ENCODE measurements around the gene OR52E1.

The OR52E1 gene

DNA sequence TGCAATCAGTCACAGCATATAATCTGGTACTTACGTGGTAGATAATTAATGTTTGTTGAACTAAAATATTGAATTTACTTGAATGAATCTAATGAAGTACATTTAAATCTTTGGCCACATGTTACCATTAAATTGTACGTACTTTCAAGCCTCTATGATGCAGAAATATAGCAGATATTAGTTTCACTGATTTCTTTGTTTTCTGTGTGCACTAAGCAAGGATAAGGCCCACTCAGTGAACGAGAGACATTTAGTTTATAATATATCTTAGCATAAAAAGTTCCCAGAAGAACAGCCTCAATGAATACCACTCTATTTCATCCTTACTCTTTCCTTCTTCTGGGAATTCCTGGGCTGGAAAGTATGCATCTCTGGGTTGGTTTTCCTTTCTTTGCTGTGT is at the start of gene OR52E1:
OR52E1 (plus strand) TSS at position 301 of the 400 bp plus-strand sequence.
- DNase-seq (ENCODE audit: low read depth), result no peak
- H3K4me3 ChIP-seq (ENCODE audit: low read depth, low read length), result no peak within 1 kb of the TSS
- TF ChIP-seq, protein P1, sequence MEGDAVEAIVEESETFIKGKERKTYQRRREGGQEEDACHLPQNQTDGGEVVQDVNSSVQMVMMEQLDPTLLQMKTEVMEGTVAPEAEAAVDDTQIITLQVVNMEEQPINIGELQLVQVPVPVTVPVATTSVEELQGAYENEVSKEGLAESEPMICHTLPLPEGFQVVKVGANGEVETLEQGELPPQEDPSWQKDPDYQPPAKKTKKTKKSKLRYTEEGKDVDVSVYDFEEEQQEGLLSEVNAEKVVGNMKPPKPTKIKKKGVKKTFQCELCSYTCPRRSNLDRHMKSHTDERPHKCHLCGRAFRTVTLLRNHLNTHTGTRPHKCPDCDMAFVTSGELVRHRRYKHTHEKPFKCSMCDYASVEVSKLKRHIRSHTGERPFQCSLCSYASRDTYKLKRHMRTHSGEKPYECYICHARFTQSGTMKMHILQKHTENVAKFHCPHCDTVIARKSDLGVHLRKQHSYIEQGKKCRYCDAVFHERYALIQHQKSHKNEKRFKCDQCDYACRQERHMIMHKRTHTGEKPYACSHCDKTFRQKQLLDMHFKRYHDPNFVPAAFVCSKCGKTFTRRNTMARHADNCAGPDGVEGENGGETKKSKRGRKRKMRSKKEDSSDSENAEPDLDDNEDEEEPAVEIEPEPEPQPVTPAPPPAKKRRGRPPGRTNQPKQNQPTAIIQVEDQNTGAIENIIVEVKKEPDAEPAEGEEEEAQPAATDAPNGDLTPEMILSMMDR (IDR thresholded peaks at IDR 0.05; ENCODE audit: control insufficient read depth, extremely low read depth, insufficient read depth), result no peak

DNA sequence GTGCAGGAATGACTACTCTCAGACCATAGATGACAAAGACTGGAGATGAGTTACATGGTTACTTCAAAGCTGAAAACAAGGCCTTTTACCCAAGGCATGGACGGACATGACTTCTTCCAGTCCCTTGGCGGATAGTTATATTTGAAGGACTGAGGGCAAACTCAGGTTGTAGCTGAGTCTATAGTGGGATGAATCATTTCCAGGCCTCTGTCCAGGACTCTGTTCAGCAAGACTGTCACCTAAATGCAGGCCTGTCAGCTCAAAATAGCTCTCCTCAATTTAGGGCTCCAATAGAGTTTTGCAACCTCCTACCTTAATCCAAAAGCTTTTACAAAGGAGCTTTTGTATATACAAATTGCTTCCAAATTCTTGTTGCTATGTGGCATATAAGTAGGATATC is 47.4 kb upstream of the OR52E1 start:
- no peak overlapping the region for H3K4me3 ChIP-seq (ENCODE audit: low read depth, low read length)
- DNase-seq (ENCODE audit: low read depth), result no peak
- TF ChIP-seq, protein P1 (IDR thresholded peaks at IDR 0.05; ENCODE audit: control insufficient read depth, extremely low read depth, insufficient read depth), result no peak

DNA sequence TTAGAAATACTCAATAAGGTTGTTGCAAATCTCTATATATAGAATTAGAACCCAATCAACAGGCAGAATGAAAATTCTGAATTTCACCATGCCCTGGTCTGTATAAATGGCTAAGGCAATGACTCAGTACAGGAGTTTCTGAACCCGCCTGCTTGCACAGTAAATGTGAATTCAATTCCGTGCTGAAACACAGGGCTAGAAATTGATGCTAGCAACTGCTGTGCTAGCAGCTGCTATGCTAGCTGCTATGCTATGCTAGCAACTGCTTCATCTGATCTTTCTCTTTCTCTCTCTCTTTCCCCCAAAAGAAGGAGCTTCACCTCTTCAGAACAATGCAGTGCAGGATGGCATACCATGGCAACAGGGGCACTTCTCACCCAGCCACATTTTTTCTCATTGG is 32.7 kb upstream of the OR52E1 start:
- TF ChIP-seq, protein P1 (IDR thresholded peaks at IDR 0.05; ENCODE audit: control insufficient read depth, extremely low read depth, insufficient read depth), result no peak
- DNase-seq (ENCODE audit: low read depth), result no peak
- H3K4me3 ChIP-seq (ENCODE audit: low read depth, low read length), result no peak overlapping the region

DNA sequence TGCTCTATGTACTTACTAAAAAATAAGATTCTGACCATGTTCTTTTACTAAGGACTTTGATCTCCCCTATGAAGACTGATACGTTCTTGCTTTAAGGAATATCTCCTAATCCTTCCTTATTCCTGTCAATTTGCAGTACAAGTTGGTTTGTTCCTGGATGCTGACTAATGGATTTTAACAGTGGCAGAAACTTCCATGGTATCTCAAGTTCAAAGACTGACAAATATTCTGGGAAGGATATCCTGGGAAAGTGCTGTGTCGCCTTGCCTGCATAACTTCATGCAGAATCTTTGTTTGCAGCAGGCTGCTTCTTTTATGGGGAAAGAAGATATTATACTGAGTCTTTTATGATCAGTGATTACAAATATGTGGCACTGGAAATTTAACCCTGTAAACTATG is 31.4 kb upstream of the OR52E1 start:
- H3K4me3 ChIP-seq (ENCODE audit: low read depth, low read length), result no peak overlapping the region
- TF ChIP-seq, protein P1 (IDR thresholded peaks at IDR 0.05; ENCODE audit: control insufficient read depth, extremely low read depth, insufficient read depth), result no peak
- DNase-seq (ENCODE audit: low read depth), result no peak

DNA sequence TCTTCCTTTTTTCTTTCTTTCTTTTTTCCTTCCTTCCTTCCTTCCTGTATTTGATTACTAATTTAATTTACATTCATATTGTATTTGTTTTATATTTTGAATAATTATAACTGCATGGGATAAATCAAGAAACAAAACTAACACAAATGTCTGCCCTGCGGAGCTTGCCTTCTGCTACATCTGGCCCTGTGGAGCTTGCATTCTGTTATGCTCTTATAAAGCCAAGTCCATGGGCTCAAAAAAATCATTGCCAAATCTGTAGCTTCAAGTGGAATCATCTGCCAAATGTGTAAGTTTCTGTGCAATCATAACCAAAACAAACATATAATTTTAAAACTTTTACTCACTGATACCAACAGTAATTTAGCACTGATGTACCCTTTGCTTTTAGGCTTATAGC is 31.0 kb upstream of the OR52E1 start:
- DNase-seq (ENCODE audit: low read depth), result no peak
- TF ChIP-seq, protein P1 (IDR thresholded peaks at IDR 0.05; ENCODE audit: control insufficient read depth, extremely low read depth, insufficient read depth), result no peak
- no peak overlapping the region for H3K4me3 ChIP-seq (ENCODE audit: low read depth, low read length)

DNA sequence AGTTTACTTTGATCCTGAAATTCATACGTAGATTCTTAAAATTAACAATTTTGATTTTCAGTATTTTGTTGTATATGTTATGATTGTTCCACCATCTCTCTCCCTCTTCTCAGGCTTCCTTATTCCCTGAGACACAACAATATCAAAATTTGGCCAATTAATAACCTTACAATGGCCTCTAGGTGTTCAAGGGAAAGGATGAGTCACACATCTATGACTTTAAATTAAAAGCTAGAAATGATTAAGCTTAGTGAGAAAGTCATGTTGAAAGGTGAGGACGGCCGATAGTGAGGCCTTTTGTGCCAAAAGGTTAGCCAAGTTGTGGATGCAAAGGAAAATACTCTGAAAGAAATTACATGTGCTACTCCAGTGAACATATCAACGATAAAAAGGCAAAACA is 28.5 kb upstream of the OR52E1 start:
- TF ChIP-seq, protein P1 (IDR thresholded peaks at IDR 0.05; ENCODE audit: control insufficient read depth, extremely low read depth, insufficient read depth), result no peak
- DNase-seq (ENCODE audit: low read depth), result no peak
- H3K4me3 ChIP-seq (ENCODE audit: low read depth, low read length), result no peak overlapping the region

DNA sequence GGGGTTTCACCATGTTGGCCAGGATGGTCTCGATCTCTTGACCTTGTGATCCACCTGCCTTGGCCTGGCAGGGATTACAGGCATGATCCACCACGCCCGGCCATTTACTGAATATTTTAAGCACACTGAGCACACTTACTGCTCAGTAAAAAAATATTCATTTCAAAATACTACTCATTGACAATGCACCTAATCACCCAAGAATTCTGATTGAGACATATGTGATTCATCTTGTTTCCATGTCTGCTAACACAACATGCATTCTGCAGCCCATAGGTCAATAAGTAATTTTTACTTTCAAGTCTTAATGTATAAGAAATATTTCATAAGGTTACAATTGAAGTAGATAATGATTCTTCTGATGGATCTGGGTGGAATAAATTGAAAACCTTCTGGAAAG is 27.3 kb upstream of the OR52E1 start:
- DNase-seq (ENCODE audit: low read depth), result no peak
- no peak overlapping the region for H3K4me3 ChIP-seq (ENCODE audit: low read depth, low read length)
- TF ChIP-seq, protein P1 (IDR thresholded peaks at IDR 0.05; ENCODE audit: control insufficient read depth, extremely low read depth, insufficient read depth), result no peak

Measured in LNCaP clone FGC (cell line).